DOHH2 (cell line): ENCODE results near the gene GNG12.

Experiments used
- H3F3A ChIP-seq: fragments of 200-600 bp; sonication (generic), shearing (Covaris generic); 2 replicates; pipeline ENCODE4 v1.6.0; 2016; ENCODE audit warnings: antibody characterized with exemption, mild to moderate bottlenecking; ENCODE audit not compliant: control insufficient read depth, insufficient read depth
- H3K27ac ChIP-seq: fragments of 200-600 bp; sonication (generic); 2 replicates; pipeline ENCODE4 v1.5.1; 2014; ENCODE audit warnings: low read depth, mild to moderate bottlenecking, low read length, moderate library complexity
- H3K27me3 ChIP-seq: fragments of 200-600 bp; sonication (generic); 2 replicates; pipeline ENCODE4 v1.6.1; 2014; ENCODE audit warnings: mild to moderate bottlenecking, low read length, mixed read lengths; ENCODE audit not compliant: control insufficient read depth
- H3K36me3 ChIP-seq: fragments of 200-600 bp; sonication (generic); 2 replicates; pipeline ENCODE4 v1.6.1; 2014; ENCODE audit warnings: mild to moderate bottlenecking, low read length, moderate library complexity, mixed read lengths; ENCODE audit not compliant: control insufficient read depth
- H3K4me1 ChIP-seq: fragments of 200-600 bp; sonication (generic); 2 replicates; pipeline ENCODE4 v1.6.1; 2014; ENCODE audit warnings: mild to moderate bottlenecking, low read length, mixed read lengths; ENCODE audit not compliant: control insufficient read depth
- H3K4me2 ChIP-seq: fragments of 200-600 bp; sonication (generic); 2 replicates; pipeline ENCODE4 v1.6.0; 2014; ENCODE audit warnings: mild to moderate bottlenecking, low read length, moderate library complexity
- H3K4me3 ChIP-seq: fragments of 200-600 bp; sonication (generic); 2 replicates; pipeline ENCODE4 v1.5.1; 2014; ENCODE audit warnings: mild to moderate bottlenecking, low read length, mixed read lengths
- H3K79me2 ChIP-seq: fragments of 200-600 bp; sonication (generic); 2 replicates; pipeline ENCODE4 v1.6.1; 2014; ENCODE audit warnings: mild to moderate bottlenecking, low read length, mixed read lengths; ENCODE audit not compliant: control insufficient read depth
- H3K9me2 ChIP-seq: fragments of 200-600 bp; sonication (generic); replicated peaks from 2 replicates; pipeline ENCODE4 v1.6.1; 2014; ENCODE audit warnings: mild to moderate bottlenecking, low read length, mixed read lengths; ENCODE audit not compliant: control insufficient read depth
- H3K9me3 ChIP-seq: fragments of 200-600 bp; sonication (generic); 2 replicates; pipeline ENCODE4 v1.6.1; 2014; ENCODE audit warnings: antibody characterized with exemption, low read length, mixed read lengths; ENCODE audit not compliant: control insufficient read depth, insufficient read depth
- H4K20me1 ChIP-seq: fragments of 200-600 bp; sonication (generic); 2 replicates; pipeline ENCODE4 v1.6.0; 2014; ENCODE audit warnings: low read depth, mild to moderate bottlenecking, antibody characterized with exemption, low read length, moderate library complexity; ENCODE audit not compliant: control insufficient read depth, insufficient read depth
- EZH2phosphoT487 ChIP-seq: fragments of 200-600 bp; sonication (generic); IDR thresholded peaks from 2 replicates; pipeline ENCODE4 v1.6.1; 2017; ENCODE audit warnings: borderline replicate concordance, mild to moderate bottlenecking, antibody characterized with exemption, low read length, moderate library complexity, mixed read lengths
- TF ChIP-seq, protein P1 (sequence below): fragments of 200-600 bp; sonication (generic); IDR thresholded peaks from one replicate; pipeline ENCODE4 v1.5.1; 2014; ENCODE audit warnings: antibody characterized with exemption, mild to moderate bottlenecking, low read depth, low read length; ENCODE audit not compliant: poor library complexity, severe bottlenecking

GNG12 gene

GRCh38 chr1:67832737-67833601 lies at the start of gene GNG12:
GNG12 (minus strand) TSS chr1:67833467; CDS start chr1:67707686, 125,781 bp downstream.
- Histone ChIP-seq H3K36me3 (no peaks in the 10 kb centered on the region), H3K9me3 (no peaks in the 10 kb centered on the region), H3K79me2 (no peaks in the 10 kb centered on the region), H3K4me1 (peaks cover 23% of the 10 kb centered on the region), H3F3A (no peaks in the 10 kb centered on the region), H3K27ac (no peak within 1 kb of the TSS), H3K4me2 (peak within 1 kb of the TSS; percentile 67), H3K9me2 (no peaks in the 10 kb centered on the region), H4K20me1 (no peaks in the 10 kb centered on the region), H3K4me3 (peak within 1 kb of the TSS; percentile 64), H3K27me3 (peaks cover 28% of the 10 kb centered on the region)
- no peak for TF ChIP-seq EZH2phosphoT487
- TF ChIP-seq, protein P1, sequence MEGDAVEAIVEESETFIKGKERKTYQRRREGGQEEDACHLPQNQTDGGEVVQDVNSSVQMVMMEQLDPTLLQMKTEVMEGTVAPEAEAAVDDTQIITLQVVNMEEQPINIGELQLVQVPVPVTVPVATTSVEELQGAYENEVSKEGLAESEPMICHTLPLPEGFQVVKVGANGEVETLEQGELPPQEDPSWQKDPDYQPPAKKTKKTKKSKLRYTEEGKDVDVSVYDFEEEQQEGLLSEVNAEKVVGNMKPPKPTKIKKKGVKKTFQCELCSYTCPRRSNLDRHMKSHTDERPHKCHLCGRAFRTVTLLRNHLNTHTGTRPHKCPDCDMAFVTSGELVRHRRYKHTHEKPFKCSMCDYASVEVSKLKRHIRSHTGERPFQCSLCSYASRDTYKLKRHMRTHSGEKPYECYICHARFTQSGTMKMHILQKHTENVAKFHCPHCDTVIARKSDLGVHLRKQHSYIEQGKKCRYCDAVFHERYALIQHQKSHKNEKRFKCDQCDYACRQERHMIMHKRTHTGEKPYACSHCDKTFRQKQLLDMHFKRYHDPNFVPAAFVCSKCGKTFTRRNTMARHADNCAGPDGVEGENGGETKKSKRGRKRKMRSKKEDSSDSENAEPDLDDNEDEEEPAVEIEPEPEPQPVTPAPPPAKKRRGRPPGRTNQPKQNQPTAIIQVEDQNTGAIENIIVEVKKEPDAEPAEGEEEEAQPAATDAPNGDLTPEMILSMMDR = no peak

DNA sequence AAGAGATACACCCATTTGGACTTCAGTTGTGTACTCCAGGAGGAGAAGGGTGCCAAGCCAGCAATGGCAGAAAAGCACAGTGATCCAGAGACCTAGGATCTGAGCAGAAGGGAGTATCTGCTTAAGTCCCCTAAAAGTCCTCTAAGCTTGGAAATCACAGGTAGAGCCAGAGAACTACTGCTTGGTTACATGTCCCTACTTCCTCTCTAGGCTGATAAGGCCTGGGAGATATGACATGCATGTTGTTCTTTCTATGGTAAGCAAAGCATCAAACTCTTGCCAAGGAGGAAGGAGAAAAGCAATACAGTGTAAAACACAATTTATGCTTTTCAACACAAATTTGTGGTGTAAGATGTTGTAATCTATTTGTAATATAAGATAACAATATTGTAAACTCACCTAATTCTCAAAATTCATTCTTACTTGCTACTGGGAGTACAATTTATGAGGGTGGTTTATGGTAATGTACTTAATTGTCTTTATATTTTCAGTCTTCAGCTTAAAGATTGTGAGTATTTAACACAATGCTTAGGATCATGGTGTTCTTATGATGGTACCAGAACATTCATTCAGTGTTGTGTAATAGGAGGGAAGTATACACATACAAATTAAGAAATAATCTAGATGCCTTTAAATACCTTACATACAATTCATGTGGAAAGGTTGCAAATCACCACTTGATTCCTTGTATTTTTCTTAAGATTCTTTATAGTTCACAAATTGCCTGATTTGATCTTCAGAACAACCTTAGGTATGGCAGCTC lies 49.1 kb upstream of the GNG12 start:
- Histone ChIP-seq H3K79me2 (no peaks in the 10 kb centered on the region), H3K4me2 (no peak overlapping the region), H3K27ac (no peak overlapping the region), H3K9me3 (no peaks in the 10 kb centered on the region), H3K4me1 (no peaks in the 10 kb centered on the region), H3F3A (no peaks in the 10 kb centered on the region), H3K27me3 (no peaks in the 10 kb centered on the region), H4K20me1 (no peaks in the 10 kb centered on the region), H3K36me3 (no peaks in the 10 kb centered on the region), H3K9me2 (no peaks in the 10 kb centered on the region), H3K4me3 (no peak overlapping the region)
- TF ChIP-seq, protein P1 = no peak

- no peak for TF ChIP-seq EZH2phosphoT487
- TF ChIP-seq, protein P1 = no peak
- H3K79me2 ChIP-seq = no peaks in the 10 kb centered on the region
- H3K27me3 ChIP-seq = no peaks in the 10 kb centered on the region
- H3K9me3 ChIP-seq = no peaks in the 10 kb centered on the region
- H3K27ac ChIP-seq = no peak overlapping the region
- no peak overlapping the region for H3K4me3 ChIP-seq
- H3K9me2 ChIP-seq = no peaks in the 10 kb centered on the region
- no peaks in the 10 kb centered on the region for H3F3A ChIP-seq
- no peak overlapping the region for H3K4me2 ChIP-seq
- no peaks in the 10 kb centered on the region for H3K4me1 ChIP-seq
- no peaks in the 10 kb centered on the region for H3K36me3 ChIP-seq
- H4K20me1 ChIP-seq = no peaks in the 10 kb centered on the region
Measured at GRCh38 chr1:67880056-67880601, 46.9 kb upstream of the GNG12 start.
